ENCODE data around the gene POC1B. TPM values are rescaled to one million over a fixed set of nuclear protein-coding genes. Genes with fewer than 3 reads are reported as not detected.

The POC1B gene
- polyA plus RNA-seq, 1 donor (not counting 4 experiments of a cell fraction or from before 2014, with no cell fraction given), result 16.4 TPM

- Histone ChIP-seq H3K9me1 (ENCODE audit: control insufficient read depth, extremely low read depth, insufficient read depth, low read length) (no peaks in the 10 kb centered on the region), H3K4me3 (ENCODE audit: control insufficient read depth in 2 of 3, extremely low read depth in 1 of 3, insufficient read depth in 2 of 3, low read depth in 1 of 3, low read length in 3 of 3) (no peak overlapping the region), H3K9me3 (ENCODE audit: control insufficient read depth, low read depth, low read length) (no peaks in the 10 kb centered on the region), H3K79me2 (ENCODE audit: control insufficient read depth, insufficient read depth, low read length) (no peaks in the 10 kb centered on the region), H3K9ac (ENCODE audit: control insufficient read depth, extremely low read depth, insufficient read depth, low read length) (peak overlapping the region; percentile 28), H3K27ac (ENCODE audit: control insufficient read depth, insufficient read depth, low read length) (peak overlapping the region; percentile 49), H3K4me2 (ENCODE audit: control insufficient read depth, extremely low read depth, insufficient read depth, low read depth, low read length) (peak overlapping the region; percentile 47), H4K20me1 (ENCODE audit: control insufficient read depth, extremely low read depth, insufficient read depth, low read length) (no peaks in the 10 kb centered on the region), H2AFZ (ENCODE audit: control insufficient read depth, low read length) (peak overlapping the region; percentile 63), H3K36me3 (ENCODE audit: control insufficient read depth in 2 of 2, extremely low read depth in 1 of 2, insufficient read depth in 2 of 2, low read length in 2 of 2) (peaks cover 0 to 4% of the 10 kb centered on the region in 2 experiments), H3K27me3 (ENCODE audit: control insufficient read depth, extremely low read depth, insufficient read depth, low read length) (no peaks in the 10 kb centered on the region), H3K4me1 (ENCODE audit: control insufficient read depth, extremely low read depth, insufficient read depth, low read length) (peaks cover 28% of the 10 kb centered on the region)
- dilution Hi-C loops (cut with MboI; ENCODE audit: extremely low pct_ligation_motif_present, low sequenced_read_pairs), result loop anchor here (25.0 kb wide), 1 partner anchor 391 kb away; no protein-coding TSS in a partner anchor
- FAIRE-seq, result no peak
- no peak for DNase-seq (ENCODE audit: low read depth, low spot score)
- TF ChIP-seq EZH2 (IDR thresholded peaks at IDR 0.05; ENCODE audit: low read length) (no peak), CTCF (optimal IDR thresholded peaks at IDR 0.05 in 1 of 3, IDR thresholded peaks at IDR 0.05 in 1 of 3, conservative IDR thresholded peaks at IDR 0.05 in 1 of 3; ENCODE audit: extremely low read depth in 1 of 3, insufficient read depth in 2 of 3, low read length in 3 of 3) (no peak)
Measured at GRCh38 chr12:89453121-89453978, 72.5 kb downstream of the POC1B start.

- H4K20me1 ChIP-seq (ENCODE audit: control insufficient read depth, extremely low read depth, insufficient read depth, low read length), result no peaks in the 10 kb centered on the region
- dilution Hi-C loops (cut with MboI; ENCODE audit: extremely low pct_ligation_motif_present, low sequenced_read_pairs), result loop anchor here (25.0 kb wide), 1 partner anchor 390 kb away; no protein-coding TSS in a partner anchor
- no peaks in the 10 kb centered on the region for H3K9me3 ChIP-seq (ENCODE audit: control insufficient read depth, low read depth, low read length)
- no peak overlapping the region for H3K4me2 ChIP-seq (ENCODE audit: control insufficient read depth, extremely low read depth, insufficient read depth, low read depth, low read length)
- H3K4me3 ChIP-seq (ENCODE audit: control insufficient read depth in 2 of 3, extremely low read depth in 1 of 3, insufficient read depth in 2 of 3, low read depth in 1 of 3, low read length in 3 of 3), result no peak overlapping the region
- no peaks in the 10 kb centered on the region for H3K79me2 ChIP-seq (ENCODE audit: control insufficient read depth, insufficient read depth, low read length)
- DNase-seq (ENCODE audit: low read depth, low spot score) (no peak), FAIRE-seq (peak; percentile 58)
- H3K9me1 ChIP-seq (ENCODE audit: control insufficient read depth, extremely low read depth, insufficient read depth, low read length), result no peaks in the 10 kb centered on the region
- no peak overlapping the region for H3K9ac ChIP-seq (ENCODE audit: control insufficient read depth, extremely low read depth, insufficient read depth, low read length)
- no peaks in the 10 kb centered on the region for H3K27me3 ChIP-seq (ENCODE audit: control insufficient read depth, extremely low read depth, insufficient read depth, low read length)
- no peak overlapping the region for H3K27ac ChIP-seq (ENCODE audit: control insufficient read depth, insufficient read depth, low read length)
- peak overlapping the region; percentile 56 for H2AFZ ChIP-seq (ENCODE audit: control insufficient read depth, low read length)
- H3K36me3 ChIP-seq (ENCODE audit: control insufficient read depth in 2 of 2, extremely low read depth in 1 of 2, insufficient read depth in 2 of 2, low read length in 2 of 2), result peaks cover 0 to 4% of the 10 kb centered on the region in 2 experiments
- peaks cover 28% of the 10 kb centered on the region for H3K4me1 ChIP-seq (ENCODE audit: control insufficient read depth, extremely low read depth, insufficient read depth, low read length)
- TF ChIP-seq EZH2 (IDR thresholded peaks at IDR 0.05; ENCODE audit: low read length) (no peak), CTCF (optimal IDR thresholded peaks at IDR 0.05 in 1 of 3, IDR thresholded peaks at IDR 0.05 in 1 of 3, conservative IDR thresholded peaks at IDR 0.05 in 1 of 3; ENCODE audit: extremely low read depth in 1 of 3, insufficient read depth in 2 of 3, low read length in 3 of 3) (no peak)
Measured at GRCh38 chr12:89451841-89452251, 74.0 kb downstream of the POC1B start.

Measured in keratinocyte (primary cell).